Measurements from ENCODE around the gene PEPD.

DNA sequence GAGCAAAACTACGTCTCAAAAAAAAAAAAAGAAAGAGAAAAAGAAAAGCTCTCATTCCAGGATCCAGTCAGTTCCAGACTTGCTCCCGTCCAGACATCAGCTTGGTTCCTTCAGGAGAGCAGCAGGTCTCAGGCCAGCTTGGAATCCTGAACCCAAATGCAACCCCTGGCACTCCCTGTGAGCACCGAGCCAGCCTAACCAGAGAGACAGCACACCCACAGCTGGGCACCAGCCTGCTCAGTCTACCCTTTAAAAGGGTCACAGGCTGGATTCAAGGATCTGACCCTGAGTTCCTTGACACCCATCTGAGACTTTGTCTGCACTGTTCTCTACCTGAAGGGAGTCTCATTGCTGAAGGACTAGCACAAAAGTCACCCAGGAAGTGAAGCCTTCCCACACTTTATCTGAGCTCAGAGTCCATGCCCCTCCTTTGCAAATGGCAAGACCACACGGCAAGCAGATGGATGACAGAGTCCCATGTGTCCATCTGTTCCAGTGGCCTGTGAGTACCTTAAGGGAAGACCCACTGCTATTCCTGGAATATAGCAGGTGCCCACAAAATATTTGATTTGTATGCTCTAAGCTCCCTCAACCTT is 1.4 kb downstream of the PEPD start:
- TF ChIP-seq, protein P1, sequence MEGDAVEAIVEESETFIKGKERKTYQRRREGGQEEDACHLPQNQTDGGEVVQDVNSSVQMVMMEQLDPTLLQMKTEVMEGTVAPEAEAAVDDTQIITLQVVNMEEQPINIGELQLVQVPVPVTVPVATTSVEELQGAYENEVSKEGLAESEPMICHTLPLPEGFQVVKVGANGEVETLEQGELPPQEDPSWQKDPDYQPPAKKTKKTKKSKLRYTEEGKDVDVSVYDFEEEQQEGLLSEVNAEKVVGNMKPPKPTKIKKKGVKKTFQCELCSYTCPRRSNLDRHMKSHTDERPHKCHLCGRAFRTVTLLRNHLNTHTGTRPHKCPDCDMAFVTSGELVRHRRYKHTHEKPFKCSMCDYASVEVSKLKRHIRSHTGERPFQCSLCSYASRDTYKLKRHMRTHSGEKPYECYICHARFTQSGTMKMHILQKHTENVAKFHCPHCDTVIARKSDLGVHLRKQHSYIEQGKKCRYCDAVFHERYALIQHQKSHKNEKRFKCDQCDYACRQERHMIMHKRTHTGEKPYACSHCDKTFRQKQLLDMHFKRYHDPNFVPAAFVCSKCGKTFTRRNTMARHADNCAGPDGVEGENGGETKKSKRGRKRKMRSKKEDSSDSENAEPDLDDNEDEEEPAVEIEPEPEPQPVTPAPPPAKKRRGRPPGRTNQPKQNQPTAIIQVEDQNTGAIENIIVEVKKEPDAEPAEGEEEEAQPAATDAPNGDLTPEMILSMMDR (IDR thresholded peaks at IDR 0.05) = no peak
- no peak for TF ChIP-seq ZFX (IDR thresholded peaks at IDR 0.05; ENCODE audit: borderline replicate concordance)
